HepG2 (cell line): Measurements from ENCODE around the gene RELL1.

ENCODE experiments used
- CBX2 ChIP-seq, 2 experiments: fragments of 200-600 bp in 1 of 2; sonication (generic); formaldehyde crosslinking in 1 of 2; IDR thresholded peaks; 2 replicates each; pipeline versions ENCODE4 v1.7.0 to v1.8.1; 2018 to 2022; ENCODE audit warnings: low read depth in 2 of 2, low read length in 1 of 2, mild to moderate bottlenecking in 1 of 2, missing genetic modification reagents in 1 of 2
- EZH2 ChIP-seq: conservative IDR thresholded peaks from 2 replicates; pipeline ENCODE4 v1.6.1; 2012; ENCODE audit warnings: mild to moderate bottlenecking, low read depth, low read length, moderate library complexity
- HOXA5 ChIP-seq: sonication (generic); formaldehyde crosslinking; IDR thresholded peaks from 2 replicates; pipeline ENCODE4 v1.4.0; 2020; ENCODE audit warnings: missing genetic modification reagents
- RBAK ChIP-seq: sonication (generic); formaldehyde crosslinking; IDR thresholded peaks from 2 replicates; pipeline ENCODE4 v1.5.1; 2020; ENCODE audit warnings: mild to moderate bottlenecking, missing genetic modification reagents
- TAF1 ChIP-seq: sonication (generic); formaldehyde crosslinking; IDR thresholded peaks from 2 replicates; pipeline ENCODE4 v1.4.0; 2020; ENCODE audit warnings: missing genetic modification reagents
- ZFX ChIP-seq: sonication (generic); formaldehyde crosslinking; IDR thresholded peaks from 2 replicates; pipeline ENCODE4 v1.4.0; 2020; ENCODE audit warnings: mild to moderate bottlenecking, low read depth, missing genetic modification reagents, moderate library complexity
- ZNF724P ChIP-seq: sonication (generic); formaldehyde crosslinking; IDR thresholded peaks from 2 replicates; pipeline ENCODE4 v1.8.0; 2022; ENCODE audit warnings: missing genetic modification reagents, borderline replicate concordance
- TF ChIP-seq, protein P1 (sequence below): sonication (generic); formaldehyde crosslinking; IDR thresholded peaks from 2 replicates; pipeline ENCODE4 v1.4.0; 2020; ENCODE audit warnings: missing genetic modification reagents, mild to moderate bottlenecking, borderline replicate concordance
- TF ChIP-seq, protein P2 (sequence below): IDR thresholded peaks from 2 replicates; pipeline ENCODE4 v1.6.1; 2012; ENCODE audit warnings: low read length, improper control_type of control experiment
- TF ChIP-seq, protein P3 (sequence below): sonication (generic); formaldehyde crosslinking; IDR thresholded peaks from 2 replicates; pipeline ENCODE4 v1.4.0; 2020; ENCODE audit warnings: missing genetic modification reagents, borderline replicate concordance
- TF ChIP-seq, protein P4 (sequence below): sonication (generic); formaldehyde crosslinking; IDR thresholded peaks from 2 replicates; pipeline ENCODE4 v1.5.1; 2020; ENCODE audit warnings: missing genetic modification reagents, mild to moderate bottlenecking, borderline replicate concordance
- TF ChIP-seq, protein P5 (sequence below): sonication (generic); formaldehyde crosslinking; IDR thresholded peaks from 2 replicates; pipeline ENCODE4 v1.5.1; 2020; ENCODE audit warnings: mild to moderate bottlenecking, missing genetic modification reagents, moderate library complexity

DNA sequence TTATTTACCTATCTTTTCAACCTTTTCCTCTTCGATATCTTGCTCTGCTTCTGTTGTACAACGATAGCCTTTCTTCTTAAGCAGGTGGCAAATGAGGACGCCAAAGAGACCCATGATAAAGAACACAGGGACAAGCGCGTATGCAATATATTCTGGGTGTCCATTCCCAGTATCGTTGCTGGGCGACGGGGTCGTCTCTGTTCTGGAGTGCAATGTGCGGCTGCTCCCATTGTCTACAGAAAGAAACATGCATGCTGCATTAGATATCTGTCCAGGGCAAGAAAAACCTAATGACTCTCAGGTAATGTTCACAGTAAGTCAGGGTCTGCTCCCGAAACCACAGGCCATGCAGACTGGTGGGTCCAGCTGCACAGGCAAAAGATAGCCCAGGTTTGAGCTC is 36.9 kb downstream of the RELL1 start:
- TF ChIP-seq, protein P1, sequence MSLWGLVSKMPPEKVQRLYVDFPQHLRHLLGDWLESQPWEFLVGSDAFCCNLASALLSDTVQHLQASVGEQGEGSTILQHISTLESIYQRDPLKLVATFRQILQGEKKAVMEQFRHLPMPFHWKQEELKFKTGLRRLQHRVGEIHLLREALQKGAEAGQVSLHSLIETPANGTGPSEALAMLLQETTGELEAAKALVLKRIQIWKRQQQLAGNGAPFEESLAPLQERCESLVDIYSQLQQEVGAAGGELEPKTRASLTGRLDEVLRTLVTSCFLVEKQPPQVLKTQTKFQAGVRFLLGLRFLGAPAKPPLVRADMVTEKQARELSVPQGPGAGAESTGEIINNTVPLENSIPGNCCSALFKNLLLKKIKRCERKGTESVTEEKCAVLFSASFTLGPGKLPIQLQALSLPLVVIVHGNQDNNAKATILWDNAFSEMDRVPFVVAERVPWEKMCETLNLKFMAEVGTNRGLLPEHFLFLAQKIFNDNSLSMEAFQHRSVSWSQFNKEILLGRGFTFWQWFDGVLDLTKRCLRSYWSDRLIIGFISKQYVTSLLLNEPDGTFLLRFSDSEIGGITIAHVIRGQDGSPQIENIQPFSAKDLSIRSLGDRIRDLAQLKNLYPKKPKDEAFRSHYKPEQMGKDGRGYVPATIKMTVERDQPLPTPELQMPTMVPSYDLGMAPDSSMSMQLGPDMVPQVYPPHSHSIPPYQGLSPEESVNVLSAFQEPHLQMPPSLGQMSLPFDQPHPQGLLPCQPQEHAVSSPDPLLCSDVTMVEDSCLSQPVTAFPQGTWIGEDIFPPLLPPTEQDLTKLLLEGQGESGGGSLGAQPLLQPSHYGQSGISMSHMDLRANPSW (CRISPR knock-in tag): no peak
- TF ChIP-seq, protein P2, sequence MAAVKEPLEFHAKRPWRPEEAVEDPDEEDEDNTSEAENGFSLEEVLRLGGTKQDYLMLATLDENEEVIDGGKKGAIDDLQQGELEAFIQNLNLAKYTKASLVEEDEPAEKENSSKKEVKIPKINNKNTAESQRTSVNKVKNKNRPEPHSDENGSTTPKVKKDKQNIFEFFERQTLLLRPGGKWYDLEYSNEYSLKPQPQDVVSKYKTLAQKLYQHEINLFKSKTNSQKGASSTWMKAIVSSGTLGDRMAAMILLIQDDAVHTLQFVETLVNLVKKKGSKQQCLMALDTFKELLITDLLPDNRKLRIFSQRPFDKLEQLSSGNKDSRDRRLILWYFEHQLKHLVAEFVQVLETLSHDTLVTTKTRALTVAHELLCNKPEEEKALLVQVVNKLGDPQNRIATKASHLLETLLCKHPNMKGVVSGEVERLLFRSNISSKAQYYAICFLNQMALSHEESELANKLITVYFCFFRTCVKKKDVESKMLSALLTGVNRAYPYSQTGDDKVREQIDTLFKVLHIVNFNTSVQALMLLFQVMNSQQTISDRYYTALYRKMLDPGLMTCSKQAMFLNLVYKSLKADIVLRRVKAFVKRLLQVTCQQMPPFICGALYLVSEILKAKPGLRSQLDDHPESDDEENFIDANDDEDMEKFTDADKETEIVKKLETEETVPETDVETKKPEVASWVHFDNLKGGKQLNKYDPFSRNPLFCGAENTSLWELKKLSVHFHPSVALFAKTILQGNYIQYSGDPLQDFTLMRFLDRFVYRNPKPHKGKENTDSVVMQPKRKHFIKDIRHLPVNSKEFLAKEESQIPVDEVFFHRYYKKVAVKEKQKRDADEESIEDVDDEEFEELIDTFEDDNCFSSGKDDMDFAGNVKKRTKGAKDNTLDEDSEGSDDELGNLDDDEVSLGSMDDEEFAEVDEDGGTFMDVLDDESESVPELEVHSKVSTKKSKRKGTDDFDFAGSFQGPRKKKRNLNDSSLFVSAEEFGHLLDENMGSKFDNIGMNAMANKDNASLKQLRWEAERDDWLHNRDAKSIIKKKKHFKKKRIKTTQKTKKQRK: no peak
- TF ChIP-seq TAF1 (CRISPR knock-in tag) (no peak), EZH2 (no peak), HOXA5 (CRISPR knock-in tag) (no peak), ZNF724P (CRISPR knock-in tag) (no peak), RBAK (no peak), CBX2 (IDR thresholded peaks at IDR 0.05; ENCODE audit: low read depth, low read length) (no peak), CBX2 (CRISPR knock-in tag; IDR thresholded peaks at IDR 0.05; ENCODE audit: low read depth) (no peak), ZFX (CRISPR knock-in tag) (no peak)
- TF ChIP-seq, protein P3, sequence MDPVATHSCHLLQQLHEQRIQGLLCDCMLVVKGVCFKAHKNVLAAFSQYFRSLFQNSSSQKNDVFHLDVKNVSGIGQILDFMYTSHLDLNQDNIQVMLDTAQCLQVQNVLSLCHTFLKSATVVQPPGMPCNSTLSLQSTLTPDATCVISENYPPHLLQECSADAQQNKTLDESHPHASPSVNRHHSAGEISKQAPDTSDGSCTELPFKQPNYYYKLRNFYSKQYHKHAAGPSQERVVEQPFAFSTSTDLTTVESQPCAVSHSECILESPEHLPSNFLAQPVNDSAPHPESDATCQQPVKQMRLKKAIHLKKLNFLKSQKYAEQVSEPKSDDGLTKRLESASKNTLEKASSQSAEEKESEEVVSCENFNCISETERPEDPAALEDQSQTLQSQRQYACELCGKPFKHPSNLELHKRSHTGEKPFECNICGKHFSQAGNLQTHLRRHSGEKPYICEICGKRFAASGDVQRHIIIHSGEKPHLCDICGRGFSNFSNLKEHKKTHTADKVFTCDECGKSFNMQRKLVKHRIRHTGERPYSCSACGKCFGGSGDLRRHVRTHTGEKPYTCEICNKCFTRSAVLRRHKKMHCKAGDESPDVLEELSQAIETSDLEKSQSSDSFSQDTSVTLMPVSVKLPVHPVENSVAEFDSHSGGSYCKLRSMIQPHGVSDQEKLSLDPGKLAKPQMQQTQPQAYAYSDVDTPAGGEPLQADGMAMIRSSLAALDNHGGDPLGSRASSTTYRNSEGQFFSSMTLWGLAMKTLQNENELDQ (CRISPR knock-in tag): no peak
- TF ChIP-seq, protein P4, sequence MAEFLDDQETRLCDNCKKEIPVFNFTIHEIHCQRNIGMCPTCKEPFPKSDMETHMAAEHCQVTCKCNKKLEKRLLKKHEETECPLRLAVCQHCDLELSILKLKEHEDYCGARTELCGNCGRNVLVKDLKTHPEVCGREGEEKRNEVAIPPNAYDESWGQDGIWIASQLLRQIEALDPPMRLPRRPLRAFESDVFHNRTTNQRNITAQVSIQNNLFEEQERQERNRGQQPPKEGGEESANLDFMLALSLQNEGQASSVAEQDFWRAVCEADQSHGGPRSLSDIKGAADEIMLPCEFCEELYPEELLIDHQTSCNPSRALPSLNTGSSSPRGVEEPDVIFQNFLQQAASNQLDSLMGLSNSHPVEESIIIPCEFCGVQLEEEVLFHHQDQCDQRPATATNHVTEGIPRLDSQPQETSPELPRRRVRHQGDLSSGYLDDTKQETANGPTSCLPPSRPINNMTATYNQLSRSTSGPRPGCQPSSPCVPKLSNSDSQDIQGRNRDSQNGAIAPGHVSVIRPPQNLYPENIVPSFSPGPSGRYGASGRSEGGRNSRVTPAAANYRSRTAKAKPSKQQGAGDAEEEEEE (CRISPR knock-in tag): no peak
- TF ChIP-seq, protein P5, sequence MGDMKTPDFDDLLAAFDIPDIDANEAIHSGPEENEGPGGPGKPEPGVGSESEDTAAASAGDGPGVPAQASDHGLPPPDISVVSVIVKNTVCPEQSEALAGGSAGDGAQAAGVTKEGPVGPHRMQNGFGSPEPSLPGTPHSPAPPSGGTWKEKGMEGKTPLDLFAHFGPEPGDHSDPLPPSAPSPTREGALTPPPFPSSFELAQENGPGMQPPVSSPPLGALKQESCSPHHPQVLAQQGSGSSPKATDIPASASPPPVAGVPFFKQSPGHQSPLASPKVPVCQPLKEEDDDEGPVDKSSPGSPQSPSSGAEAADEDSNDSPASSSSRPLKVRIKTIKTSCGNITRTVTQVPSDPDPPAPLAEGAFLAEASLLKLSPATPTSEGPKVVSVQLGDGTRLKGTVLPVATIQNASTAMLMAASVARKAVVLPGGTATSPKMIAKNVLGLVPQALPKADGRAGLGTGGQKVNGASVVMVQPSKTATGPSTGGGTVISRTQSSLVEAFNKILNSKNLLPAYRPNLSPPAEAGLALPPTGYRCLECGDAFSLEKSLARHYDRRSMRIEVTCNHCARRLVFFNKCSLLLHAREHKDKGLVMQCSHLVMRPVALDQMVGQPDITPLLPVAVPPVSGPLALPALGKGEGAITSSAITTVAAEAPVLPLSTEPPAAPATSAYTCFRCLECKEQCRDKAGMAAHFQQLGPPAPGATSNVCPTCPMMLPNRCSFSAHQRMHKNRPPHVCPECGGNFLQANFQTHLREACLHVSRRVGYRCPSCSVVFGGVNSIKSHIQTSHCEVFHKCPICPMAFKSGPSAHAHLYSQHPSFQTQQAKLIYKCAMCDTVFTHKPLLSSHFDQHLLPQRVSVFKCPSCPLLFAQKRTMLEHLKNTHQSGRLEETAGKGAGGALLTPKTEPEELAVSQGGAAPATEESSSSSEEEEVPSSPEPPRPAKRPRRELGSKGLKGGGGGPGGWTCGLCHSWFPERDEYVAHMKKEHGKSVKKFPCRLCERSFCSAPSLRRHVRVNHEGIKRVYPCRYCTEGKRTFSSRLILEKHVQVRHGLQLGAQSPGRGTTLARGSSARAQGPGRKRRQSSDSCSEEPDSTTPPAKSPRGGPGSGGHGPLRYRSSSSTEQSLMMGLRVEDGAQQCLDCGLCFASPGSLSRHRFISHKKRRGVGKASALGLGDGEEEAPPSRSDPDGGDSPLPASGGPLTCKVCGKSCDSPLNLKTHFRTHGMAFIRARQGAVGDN: no peak
